ENCODE measurements around the gene ILKAP.

- TF ChIP-seq POLR2A (IDR thresholded peaks at IDR 0.05; ENCODE audit: low read length): no peak
- TF ChIP-seq GATA1 (IDR thresholded peaks at IDR 0.05; ENCODE audit: low read depth, low read length): no peak
Measured at GRCh38 chr2:238167761-238168160, 35.7 kb downstream of the ILKAP start.
